HepG2 (cell line): ENCODE measurements around the gene FOSL2.
A peak's percentile ranks its signal among the peaks of the same experiment; 100 is the strongest.

ENCODE experiments used
- EZH2 ChIP-seq: conservative IDR thresholded peaks from 2 replicates; pipeline ENCODE4 v1.6.1; 2012; ENCODE audit warnings: mild to moderate bottlenecking, low read depth, low read length, moderate library complexity
- POLR2AphosphoS5 ChIP-seq: IDR thresholded peaks from 2 replicates; pipeline ENCODE4 v1.6.1; 2012; ENCODE audit warnings: low read depth, low read length
- SPEN ChIP-seq: sonication (generic); formaldehyde crosslinking; IDR thresholded peaks from 2 replicates; pipeline ENCODE4 v1.5.1; 2020; ENCODE audit warnings: low read depth, mild to moderate bottlenecking, missing genetic modification reagents
- TF ChIP-seq, protein P1 (sequence below): sonication (generic); formaldehyde crosslinking; IDR thresholded peaks from 2 replicates; pipeline ENCODE4 v1.5.0; 2020; ENCODE audit warnings: mild to moderate bottlenecking, missing genetic modification reagents, moderate library complexity

DNA sequence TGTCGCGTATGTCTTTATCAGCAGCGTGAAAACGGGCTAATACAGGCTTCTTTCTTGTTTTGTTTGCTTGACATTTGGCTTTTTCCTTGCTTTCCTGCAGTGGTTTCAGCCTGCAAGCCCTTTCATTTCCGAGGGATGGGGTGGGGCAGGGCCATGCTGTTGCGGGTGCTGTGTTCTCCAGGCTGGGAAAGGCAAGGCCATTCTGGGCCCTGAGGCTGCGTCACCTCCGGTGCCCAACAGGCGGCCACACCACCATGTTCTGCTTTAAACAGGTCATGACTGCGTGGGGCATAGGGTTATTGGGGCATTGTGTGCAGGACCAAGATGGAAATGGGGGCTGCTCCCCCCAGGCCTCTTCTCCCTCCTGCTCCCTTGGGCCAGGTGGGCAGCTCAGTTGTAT, 64.6 kb downstream of the FOSL2 start:
- TF ChIP-seq EZH2: no peak
- TF ChIP-seq, protein P1, sequence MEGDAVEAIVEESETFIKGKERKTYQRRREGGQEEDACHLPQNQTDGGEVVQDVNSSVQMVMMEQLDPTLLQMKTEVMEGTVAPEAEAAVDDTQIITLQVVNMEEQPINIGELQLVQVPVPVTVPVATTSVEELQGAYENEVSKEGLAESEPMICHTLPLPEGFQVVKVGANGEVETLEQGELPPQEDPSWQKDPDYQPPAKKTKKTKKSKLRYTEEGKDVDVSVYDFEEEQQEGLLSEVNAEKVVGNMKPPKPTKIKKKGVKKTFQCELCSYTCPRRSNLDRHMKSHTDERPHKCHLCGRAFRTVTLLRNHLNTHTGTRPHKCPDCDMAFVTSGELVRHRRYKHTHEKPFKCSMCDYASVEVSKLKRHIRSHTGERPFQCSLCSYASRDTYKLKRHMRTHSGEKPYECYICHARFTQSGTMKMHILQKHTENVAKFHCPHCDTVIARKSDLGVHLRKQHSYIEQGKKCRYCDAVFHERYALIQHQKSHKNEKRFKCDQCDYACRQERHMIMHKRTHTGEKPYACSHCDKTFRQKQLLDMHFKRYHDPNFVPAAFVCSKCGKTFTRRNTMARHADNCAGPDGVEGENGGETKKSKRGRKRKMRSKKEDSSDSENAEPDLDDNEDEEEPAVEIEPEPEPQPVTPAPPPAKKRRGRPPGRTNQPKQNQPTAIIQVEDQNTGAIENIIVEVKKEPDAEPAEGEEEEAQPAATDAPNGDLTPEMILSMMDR (CRISPR knock-in tag): peak; percentile 24
- no peak for TF ChIP-seq SPEN
- TF ChIP-seq POLR2AphosphoS5: no peak
